ENCODE results near the gene VENTX. TPM values are rescaled to one million over a fixed set of nuclear protein-coding genes. Genes with fewer than 3 reads are reported as not detected.

The VENTX gene
- total and polyA plus RNA-seq, 7 donors = 0.36 to 1.4 (median 0.83) TPM; not detected in 2

DNA sequence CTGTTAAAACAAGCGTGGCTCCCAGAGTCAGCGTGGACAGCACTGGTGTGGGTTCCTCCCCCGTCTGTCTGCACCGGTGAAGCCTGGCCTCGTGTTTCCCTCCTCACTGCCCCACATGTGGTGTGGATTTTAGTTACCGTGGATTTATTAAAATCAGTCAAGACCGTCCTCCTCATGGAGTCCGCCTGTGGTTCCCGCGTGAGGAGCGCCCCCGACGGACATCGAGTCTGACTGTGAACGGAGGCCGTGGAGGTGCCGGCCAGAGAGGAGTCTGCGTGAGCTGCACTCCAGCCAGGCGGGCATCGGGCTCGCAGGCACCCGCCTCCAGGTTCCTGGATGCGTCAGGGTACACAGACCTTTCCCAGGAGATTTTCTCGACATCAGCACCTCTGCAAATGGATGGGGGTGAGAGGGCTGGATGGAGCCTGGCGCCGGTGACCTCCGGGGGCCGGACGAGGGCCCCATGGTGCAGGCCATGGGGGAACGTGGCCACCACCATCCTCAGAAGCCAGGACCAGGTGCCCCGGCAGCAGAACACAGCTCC is 33.9 kb upstream of the VENTX start:
- DNase-seq = no peak
- Histone ChIP-seq H3K27me3 (peaks cover 0 to 5% (median 0%) of the 10 kb centered on the region in 3 donors), H3K4me1 (no peaks in the 10 kb centered on the region), H3K9me3 (no peaks in the 10 kb centered on the region), H3K36me3 (no peaks in the 10 kb centered on the region), H3K27ac (no peak overlapping the region), H3K4me3 (no peak overlapping the region)
- intact Hi-C loops (cut with DNase I) = no loop called here
- TF ChIP-seq POLR2AphosphoS5 (IDR thresholded peaks at IDR 0.05) (no peak), POLR2A (IDR thresholded peaks at IDR 0.05) (no peak), EP300 (IDR thresholded peaks at IDR 0.05) (no peak)
- TF ChIP-seq, protein P1, sequence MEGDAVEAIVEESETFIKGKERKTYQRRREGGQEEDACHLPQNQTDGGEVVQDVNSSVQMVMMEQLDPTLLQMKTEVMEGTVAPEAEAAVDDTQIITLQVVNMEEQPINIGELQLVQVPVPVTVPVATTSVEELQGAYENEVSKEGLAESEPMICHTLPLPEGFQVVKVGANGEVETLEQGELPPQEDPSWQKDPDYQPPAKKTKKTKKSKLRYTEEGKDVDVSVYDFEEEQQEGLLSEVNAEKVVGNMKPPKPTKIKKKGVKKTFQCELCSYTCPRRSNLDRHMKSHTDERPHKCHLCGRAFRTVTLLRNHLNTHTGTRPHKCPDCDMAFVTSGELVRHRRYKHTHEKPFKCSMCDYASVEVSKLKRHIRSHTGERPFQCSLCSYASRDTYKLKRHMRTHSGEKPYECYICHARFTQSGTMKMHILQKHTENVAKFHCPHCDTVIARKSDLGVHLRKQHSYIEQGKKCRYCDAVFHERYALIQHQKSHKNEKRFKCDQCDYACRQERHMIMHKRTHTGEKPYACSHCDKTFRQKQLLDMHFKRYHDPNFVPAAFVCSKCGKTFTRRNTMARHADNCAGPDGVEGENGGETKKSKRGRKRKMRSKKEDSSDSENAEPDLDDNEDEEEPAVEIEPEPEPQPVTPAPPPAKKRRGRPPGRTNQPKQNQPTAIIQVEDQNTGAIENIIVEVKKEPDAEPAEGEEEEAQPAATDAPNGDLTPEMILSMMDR (IDR thresholded peaks at IDR 0.05) = no peak
- 89% methylated on average over 31 of the region's 31 CpGs for WGBS, 2 donors

DNA sequence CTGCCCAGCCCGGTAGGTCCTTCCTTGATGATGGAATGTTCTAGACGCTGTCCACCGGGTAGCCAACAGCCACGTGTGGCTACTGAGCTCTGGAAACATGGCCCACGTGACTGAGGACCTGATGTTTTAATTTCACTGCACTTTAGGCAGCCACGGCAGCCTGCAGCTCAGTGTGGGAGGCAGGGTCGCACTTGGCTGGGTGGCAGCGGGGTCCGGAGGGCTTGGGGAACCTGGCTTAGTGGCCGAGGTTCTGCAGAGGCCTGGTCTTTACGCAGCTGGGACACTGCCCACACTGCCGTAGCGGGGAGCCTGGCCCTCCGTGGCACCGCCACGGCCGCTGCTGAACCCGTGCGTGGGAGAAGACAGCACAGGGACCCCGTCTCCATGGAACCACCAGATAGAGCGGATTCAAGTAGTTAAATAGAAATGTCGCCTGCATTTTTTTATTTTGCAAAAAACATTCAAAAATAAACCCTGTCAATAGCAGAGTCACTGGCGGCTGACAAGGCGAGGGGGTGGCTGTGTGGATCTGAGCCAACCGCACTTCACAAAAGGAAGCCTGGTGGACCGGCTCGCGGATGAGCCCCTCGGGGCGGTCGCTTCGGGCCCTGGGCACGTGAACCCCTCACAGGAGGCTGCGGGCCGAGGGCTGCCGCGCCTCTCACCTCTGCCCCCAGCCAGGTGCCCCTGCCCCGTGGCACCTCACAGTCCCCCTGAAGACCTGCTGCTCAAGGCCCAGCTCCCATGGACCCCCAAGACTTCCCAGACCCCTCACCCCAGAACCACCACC is 33.2 kb upstream of the VENTX start:
- intact Hi-C loops (cut with DNase I) = no loop called here
- no peak for TF ChIP-seq EP300 (IDR thresholded peaks at IDR 0.05)
- no peak for TF ChIP-seq POLR2AphosphoS5 (IDR thresholded peaks at IDR 0.05)
- no peak for TF ChIP-seq POLR2A (IDR thresholded peaks at IDR 0.05)
- TF ChIP-seq, protein P1 (IDR thresholded peaks at IDR 0.05) = no peak
- no peak for DNase-seq
- no peaks in the 10 kb centered on the region for H3K9me3 ChIP-seq
- no peaks in the 10 kb centered on the region for H3K36me3 ChIP-seq
- H3K4me1 ChIP-seq = no peaks in the 10 kb centered on the region
- H3K27me3 ChIP-seq = peaks cover 0 to 5% (median 0%) of the 10 kb centered on the region in 3 donors
- WGBS, 2 donors = 88 to 92% methylated on average over 38 of the region's 38 CpGs
- no peak overlapping the region for H3K27ac ChIP-seq
- no peak overlapping the region for H3K4me3 ChIP-seq

- H3K4me3 ChIP-seq = no peak overlapping the region
- no peaks in the 10 kb centered on the region for H3K9me3 ChIP-seq
- peaks cover 0 to 5% (median 0%) of the 10 kb centered on the region in 3 donors for H3K27me3 ChIP-seq
- TF ChIP-seq POLR2A (IDR thresholded peaks at IDR 0.05) (no peak), POLR2AphosphoS5 (IDR thresholded peaks at IDR 0.05) (no peak), EP300 (IDR thresholded peaks at IDR 0.05) (no peak)
- TF ChIP-seq, protein P1 (IDR thresholded peaks at IDR 0.05) = no peak
- 80 to 87% methylated on average over 23 of the region's 23 CpGs for WGBS, 2 donors
- H3K4me1 ChIP-seq = no peaks in the 10 kb centered on the region
- intact Hi-C loops (cut with DNase I) = no loop called here
- no peak overlapping the region for H3K27ac ChIP-seq
- no peak for DNase-seq
- H3K36me3 ChIP-seq = no peaks in the 10 kb centered on the region
Observed at GRCh38 chr10:133205146-133205545, 32.5 kb upstream of the VENTX start.

GRCh38 chr10:133206356-133207040 is 31.2 kb upstream of the VENTX start:
- DNase-seq = no peak
- Histone ChIP-seq H3K27me3 (peaks cover 0 to 5% (median 0%) of the 10 kb centered on the region in 3 donors), H3K4me1 (no peaks in the 10 kb centered on the region), H3K4me3 (no peak overlapping the region), H3K9me3 (no peaks in the 10 kb centered on the region), H3K27ac (no peak overlapping the region), H3K36me3 (no peaks in the 10 kb centered on the region)
- 70 to 83% methylated on average over 17 of the region's 17 CpGs for WGBS, 2 donors
- intact Hi-C loops (cut with DNase I) = no loop called here
- no peak for TF ChIP-seq EP300 (IDR thresholded peaks at IDR 0.05)
- TF ChIP-seq, protein P1 (IDR thresholded peaks at IDR 0.05) = no peak
- TF ChIP-seq POLR2A (IDR thresholded peaks at IDR 0.05) = no peak
- no peak for TF ChIP-seq POLR2AphosphoS5 (IDR thresholded peaks at IDR 0.05)

Measured in sigmoid colon (tissue), 7 donors.